Stimulated activated CD4-positive, alpha-beta T cell treated with anti-CD3 and anti-CD28 coated beads, Interleukin-4, amount 100 ng/mL, for 4 hours (primary cell): ENCODE data around the gene CMSS1.

Source experiments
- DNase-seq, 2 experiments: peaks; one replicate each; pipeline ENCODE4 v3.0.0-alpha.2; 2020

CMSS1 gene

DNA sequence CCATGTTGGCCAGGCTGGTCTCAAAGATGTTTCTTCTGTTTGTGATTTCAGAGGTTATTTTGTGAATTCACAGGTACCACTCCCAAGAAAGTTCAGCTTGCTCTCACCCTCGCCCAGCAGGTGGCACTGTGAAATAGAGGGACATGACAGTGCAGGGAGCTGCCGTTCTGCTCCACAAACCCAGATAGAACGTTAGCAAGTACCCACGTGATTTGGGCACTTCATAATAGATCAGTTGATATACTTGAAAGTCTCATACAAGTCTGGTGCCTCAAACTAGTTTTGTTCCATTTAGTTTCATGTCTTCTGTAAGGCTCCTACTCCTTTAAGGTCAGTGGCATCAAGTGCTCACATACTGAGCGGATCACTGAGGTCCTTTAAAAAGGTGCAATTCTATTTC, 251.2 kb downstream of the CMSS1 start:
- DNase-seq: peak; percentile 68 to 70

DNA sequence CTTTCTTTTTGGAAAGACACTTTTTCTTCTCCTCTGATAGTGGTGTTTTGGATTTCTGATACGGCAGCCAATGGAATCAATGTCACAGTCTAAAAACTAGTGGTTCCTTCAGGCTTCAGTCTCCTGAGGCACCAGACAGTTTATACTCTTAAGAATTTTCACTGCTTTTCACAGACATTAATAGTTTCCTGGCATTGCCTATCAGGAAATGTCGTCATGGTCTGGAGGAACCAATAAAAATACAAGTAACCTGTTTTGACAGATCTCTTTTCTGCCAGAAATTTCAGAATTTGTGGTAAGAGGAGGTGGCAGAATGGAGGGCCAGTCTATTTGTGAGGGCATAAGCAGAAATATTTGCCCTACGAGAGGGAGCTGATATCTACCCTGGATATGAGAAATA, 251.8 kb downstream of the CMSS1 start:
- DNase-seq: no peak

DNA sequence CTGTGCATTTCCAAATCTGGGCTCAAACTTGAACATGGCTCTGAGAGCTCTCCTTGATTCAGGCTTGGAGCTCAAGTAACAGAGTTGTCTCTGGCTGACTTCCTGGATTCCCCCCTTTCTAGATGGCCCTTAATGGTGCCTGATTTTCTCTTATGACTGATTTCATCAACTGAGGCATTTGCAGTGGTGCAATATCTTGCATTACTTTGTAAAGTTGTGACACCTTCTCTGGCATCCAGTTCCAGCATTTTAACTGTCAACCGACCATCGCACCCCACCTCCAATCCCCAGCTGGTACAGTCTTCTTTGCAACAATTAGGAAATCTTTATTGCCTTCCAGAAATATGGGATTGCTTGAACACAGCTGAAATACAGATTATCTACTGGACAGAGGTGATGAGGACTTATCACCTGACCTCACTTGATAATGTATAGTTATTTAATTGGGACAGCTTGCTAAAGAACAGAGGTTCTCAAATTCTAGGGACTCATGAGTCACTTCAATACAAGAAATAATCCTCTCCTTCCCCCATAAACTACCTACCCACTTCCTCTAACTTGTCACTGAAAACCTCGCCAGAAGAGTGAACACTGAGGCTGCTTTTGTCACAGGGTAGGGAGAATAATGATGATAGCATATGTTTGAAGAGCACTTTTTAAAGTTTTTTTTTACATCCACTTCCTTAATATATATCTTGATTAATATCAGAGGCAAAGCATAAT, 254.8 kb downstream of the CMSS1 start:
- DNase-seq: no peak

GRCh38 chr3:100073049-100073713, 255.5 kb downstream of the CMSS1 start:
- no peak for DNase-seq

- DNase-seq: no peak
Measured at GRCh38 chr3:100073714-100074307, 256.1 kb downstream of the CMSS1 start.

DNA sequence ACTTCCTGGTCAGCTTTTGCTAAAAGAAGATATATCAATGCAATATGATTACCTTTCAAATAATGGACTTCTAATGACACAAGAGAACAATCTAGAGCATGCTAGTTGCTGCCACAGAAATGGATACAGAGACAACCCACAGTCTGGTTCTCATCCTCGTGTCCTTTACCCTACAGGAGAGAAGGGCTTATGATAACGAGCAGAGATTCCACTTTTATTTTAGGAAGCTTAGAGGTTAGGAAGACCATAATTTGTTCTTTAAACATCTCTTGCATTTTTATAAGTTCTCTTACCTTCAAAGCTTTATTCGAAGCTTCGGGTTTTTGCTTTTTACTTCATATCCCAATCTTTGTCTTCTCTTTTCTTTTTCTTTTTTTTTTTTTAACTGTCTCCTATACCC, 257.5 kb downstream of the CMSS1 start:
- DNase-seq: no peak

DNA sequence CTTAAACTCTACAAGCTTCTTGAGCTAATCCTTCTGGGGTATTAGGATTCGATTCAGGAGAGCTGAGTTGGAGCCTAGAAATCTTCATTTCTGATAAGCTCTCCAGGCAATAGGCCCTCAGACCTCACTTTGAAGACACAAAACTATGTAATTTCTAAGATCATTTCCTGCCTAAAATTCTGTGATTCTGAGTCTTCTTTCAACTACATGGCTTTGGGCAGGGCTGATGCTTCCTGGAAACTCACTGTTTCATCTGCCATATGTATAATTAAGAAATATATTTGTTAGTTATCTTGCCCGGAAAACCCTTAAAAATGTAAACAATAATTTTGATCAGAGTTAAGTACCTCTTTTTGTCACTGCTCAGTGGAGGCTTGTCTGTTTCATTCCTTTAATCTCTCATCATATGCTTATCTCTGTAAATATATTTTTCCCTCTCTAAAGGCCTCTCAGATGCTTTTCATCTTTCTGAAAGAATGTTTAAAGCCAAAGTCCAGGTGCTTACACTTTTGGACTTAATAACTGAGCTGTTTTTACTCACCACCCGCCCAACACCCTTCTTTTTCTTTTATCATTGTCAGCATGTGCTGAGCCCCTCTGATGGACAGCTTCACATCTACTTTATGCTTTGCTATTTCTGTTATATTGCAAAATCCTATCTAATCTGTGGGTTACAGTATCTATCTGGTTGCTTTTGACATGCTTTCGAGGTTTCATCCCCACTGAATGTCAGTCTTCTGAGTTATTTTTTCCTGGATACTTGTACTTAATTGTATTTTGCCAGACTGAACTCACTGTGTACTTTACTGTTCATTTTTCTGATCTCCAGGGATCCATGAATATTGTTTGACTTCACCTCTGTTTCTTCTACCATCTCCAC, 258.4 kb downstream of the CMSS1 start:
- DNase-seq: no peak

- no peak for DNase-seq
Measured at GRCh38 chr3:100076731-100077529, 259.3 kb downstream of the CMSS1 start.

DNA sequence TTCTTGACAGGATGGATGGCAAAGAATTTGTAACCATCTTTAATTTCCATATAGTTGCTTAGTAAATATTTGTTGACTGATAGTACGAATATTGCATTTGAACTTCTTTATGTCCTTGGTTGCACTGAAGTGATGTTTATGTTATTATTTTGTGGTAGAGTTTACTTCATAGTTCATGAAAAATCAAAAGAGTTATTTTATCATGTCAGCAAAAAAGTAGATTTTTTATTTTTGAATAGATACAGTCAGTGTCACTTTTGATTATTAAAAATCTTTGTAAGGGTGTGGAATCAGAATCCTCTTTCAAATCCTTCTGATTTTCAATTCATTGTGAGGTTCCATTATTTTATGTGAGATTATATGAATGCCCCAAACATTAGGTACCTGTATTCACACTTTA, 261.7 kb downstream of the CMSS1 start:
- DNase-seq: no peak

DNA sequence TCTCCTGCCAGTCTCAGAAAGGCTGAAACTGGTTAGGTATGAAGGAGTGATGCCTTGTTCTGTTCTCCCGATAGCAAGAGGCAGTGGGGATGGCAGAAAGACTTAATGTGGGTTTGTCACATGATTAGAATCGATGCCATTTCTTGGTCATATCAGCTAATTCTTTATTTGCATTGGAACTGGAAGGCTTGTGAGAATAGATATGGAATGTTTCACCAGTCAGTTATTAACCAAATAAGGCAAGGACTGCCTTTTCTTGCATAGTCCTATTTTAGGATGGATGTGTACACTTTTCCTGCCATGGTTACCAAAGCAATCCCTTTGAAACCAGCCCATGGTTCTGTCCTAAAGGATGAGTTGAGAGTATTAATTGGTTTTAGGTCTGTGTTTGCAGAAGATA, 262.9 kb downstream of the CMSS1 start:
- no peak for DNase-seq

GRCh38 chr3:100081311-100081710, 263.6 kb downstream of the CMSS1 start:
- DNase-seq: no peak

- no peak for DNase-seq
Measured at GRCh38 chr3:100081986-100082692, 264.5 kb downstream of the CMSS1 start.

DNA sequence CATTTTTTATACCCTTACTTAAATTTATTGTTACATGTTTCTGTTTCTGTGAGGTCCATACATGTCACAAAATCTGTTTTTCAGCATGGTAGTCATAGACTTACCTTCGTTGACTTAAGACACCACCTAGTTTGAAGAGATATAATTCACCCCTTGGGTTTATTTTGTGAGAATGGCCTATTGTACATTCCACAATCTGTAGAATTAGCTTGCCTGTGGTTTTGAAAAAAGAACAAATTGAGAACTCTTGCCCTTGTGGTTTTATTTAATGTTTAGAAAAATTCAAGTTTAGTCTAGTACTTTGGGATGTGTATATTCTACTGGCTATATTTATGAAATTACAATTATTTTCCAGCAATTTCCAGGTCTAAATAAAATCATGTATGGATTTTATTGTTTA, 265.1 kb downstream of the CMSS1 start:
- no peak for DNase-seq

GRCh38 chr3:100083209-100083608, 265.5 kb downstream of the CMSS1 start:
- DNase-seq: no peak

DNA sequence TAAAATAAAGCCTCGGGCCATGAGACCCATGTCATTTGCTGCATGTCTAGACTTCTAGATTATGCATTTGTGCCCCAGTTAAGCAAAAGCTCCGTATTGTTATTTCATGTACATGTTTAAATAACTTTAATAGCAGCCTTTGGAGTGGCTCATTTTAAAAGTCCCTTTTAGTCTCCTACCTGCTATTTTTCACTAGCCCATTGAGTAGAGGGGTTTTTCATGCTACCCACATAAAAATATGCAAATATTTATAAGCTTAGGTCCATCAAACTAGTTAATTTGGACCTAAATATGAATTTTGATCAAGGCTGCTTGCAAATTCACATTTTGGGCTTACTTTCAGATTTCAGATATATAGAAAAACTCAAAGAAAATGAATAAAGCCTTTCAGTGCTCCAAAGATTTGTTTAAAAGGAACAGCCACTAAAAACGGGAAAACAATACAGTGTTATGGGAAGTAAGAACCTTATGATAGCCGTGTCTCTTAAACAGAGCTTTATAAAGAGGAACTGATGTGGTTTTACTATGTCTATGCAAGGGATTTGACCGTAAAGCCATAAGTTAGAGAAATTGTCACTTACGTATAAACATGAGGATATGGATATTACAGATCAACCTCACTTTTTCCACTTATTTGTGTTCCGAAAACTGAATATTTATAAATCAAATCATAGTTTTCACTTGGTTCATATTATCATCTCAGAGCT, 266.6 kb downstream of the CMSS1 start:
- no peak for DNase-seq

DNA sequence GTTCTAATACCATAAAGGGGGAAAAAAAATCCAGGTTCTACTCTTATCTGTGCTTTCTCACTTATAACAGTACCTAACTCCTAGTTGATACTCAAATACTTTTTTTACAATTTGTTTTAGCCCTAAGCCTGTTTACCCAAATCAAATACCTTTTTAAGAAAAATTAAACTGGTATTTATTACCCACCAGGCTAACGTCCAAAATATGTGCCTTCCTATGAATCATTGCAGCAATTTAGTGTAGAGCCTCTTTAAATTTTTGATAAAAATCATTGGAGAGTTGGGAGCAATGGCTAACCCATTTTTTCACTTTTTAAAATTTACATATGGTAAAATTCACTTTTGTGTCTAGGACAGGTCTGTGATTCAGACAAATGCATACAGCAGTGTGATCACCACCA, 268.7 kb downstream of the CMSS1 start:
- DNase-seq: no peak

- no peak for DNase-seq
Measured at GRCh38 chr3:100087198-100087597, 269.5 kb downstream of the CMSS1 start.

GRCh38 chr3:100088735-100089368, 271.2 kb downstream of the CMSS1 start:
- DNase-seq: no peak

DNA sequence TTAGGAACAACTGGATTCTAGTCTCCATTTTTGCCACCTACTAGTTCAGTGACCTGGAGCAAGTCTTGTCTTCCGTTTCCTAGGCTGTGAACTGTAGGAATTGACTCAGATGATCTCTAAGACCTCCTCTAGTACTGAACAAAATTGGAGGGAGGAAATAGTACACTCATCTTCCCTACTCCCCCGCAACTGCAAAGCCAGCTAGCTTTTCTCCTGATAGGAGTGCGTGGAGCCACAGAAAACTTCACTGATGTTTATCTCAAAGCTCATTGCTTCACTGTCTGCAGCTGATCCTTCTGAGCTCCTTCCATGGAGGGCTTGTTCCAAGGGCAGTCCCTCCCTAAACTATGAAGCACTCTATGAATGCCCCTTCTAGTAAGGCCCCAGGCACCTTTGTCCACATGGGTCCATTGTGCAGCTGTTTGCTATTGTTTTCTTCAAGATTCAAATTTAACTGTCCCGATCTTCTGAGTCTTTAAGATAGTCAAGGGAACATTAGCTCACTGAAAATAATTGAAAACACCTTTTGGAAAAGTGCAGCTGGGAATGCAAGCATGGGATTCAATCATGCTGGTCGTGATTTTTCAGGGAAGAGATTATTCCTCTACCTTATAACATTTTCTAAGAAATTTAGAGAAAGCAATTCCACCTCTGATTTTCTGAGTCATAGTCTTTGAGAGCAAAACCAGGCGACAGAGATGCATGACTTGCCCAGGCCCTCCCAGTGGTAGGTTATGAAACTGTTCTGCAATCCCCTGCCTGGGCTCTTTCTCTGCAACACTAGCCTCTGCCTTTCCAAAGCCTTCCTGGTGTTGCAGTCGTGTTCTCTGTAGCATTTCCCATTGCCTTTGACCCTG, 272.4 kb downstream of the CMSS1 start:
- no peak for DNase-seq

DNA sequence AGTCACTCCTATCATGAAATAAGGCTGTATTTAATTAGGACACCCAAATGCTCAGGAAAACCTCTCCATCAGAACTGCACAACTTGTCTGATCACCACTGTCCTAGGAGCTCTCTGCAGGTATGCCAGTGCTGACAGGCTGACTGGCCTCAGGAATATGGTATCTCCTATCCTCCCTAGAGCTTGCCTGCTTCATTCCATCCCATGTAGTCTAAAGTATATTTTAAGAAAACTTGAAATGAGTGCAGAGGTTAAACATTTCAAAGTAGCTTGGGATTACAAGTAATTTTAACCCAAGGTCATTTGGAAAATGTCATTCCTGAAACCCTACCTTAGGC, 273.0 kb downstream of the CMSS1 start:
- DNase-seq: no peak
